Measurements from ENCODE around the gene CACNA1C.

Gene CACNA1C

DNA sequence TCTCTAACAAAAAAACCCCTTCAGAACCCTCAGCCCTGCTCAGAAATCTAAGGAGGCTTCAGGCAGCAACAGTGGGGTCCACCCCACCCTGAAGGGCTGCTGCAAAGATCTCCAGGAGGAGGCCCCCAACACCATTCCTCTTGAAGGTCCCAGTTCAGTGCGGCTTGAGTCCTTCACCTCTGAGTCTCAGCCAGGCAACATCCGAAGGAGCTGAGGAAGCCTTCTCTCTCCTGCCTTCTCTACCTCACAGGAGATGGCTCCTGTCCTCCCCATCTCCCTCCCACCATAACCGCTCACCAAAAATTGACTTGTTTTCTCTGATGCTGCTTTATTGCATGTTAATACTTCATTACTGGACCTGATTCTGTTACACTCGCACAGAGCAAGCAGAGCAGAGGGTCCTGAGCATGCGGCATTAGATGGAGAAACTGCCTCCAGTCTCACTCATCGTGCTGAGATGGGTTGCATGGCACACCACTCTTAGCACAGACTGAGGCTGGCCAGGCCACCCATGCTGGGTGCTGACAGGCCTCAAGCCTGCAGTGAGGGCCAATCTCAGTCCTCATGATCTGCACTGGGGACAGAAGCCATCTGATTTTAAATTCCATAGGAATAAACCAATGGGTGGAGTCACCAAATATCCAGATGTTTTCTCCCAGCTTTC lies 224.8 kb downstream of the CACNA1C start:
- Histone ChIP-seq H3K27ac (ENCODE audit: low read length) (no peak overlapping the region), H3K4me1 (ENCODE audit: control insufficient read depth, insufficient read depth, low read length) (peaks cover 22% of the 10 kb centered on the region), H3K27me3 (ENCODE audit: control insufficient read depth in 1 of 2, insufficient read depth in 2 of 2, low read length in 2 of 2) (no peaks in the 10 kb centered on the region), H3K36me3 (ENCODE audit: control insufficient read depth in 2 of 2, insufficient read depth in 2 of 2, low read length in 2 of 2) (no peaks in the 10 kb centered on the region), H3K4me3 (ENCODE audit: low read length in 2 of 2) (no peak overlapping the region), H3K9ac (ENCODE audit: low read length in 2 of 2) (no peak overlapping the region), H3K9me3 (ENCODE audit: control insufficient read depth in 2 of 2, low read length in 2 of 2) (no peaks in the 10 kb centered on the region)

DNA sequence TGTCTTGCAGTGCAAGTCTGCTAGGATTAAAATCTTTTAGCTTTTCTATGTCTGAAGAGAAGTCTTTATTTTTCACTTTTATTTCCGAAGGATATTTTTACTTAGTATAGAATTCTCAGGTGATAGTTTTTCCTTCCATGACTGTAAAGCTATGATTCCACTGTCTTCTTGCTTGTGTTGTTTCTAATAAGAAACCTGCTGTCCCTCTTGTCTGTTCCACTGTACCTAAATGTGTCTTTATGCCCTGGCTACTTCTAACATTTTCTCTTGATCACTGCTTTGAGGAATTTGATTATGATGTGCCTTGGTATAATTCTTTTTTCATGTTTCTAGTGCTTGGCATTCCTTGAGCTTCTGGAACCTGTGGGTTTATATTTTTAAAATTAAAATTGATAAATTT lies 228.7 kb downstream of the CACNA1C start:
- Histone ChIP-seq H3K36me3 (ENCODE audit: control insufficient read depth in 2 of 2, insufficient read depth in 2 of 2, low read length in 2 of 2) (no peaks in the 10 kb centered on the region), H3K9me3 (ENCODE audit: control insufficient read depth in 2 of 2, low read length in 2 of 2) (no peaks in the 10 kb centered on the region), H3K4me1 (ENCODE audit: control insufficient read depth, insufficient read depth, low read length) (peaks cover 43% of the 10 kb centered on the region), H3K9ac (ENCODE audit: low read length in 2 of 2) (no peak overlapping the region), H3K27ac (ENCODE audit: low read length) (no peak overlapping the region), H3K27me3 (ENCODE audit: control insufficient read depth in 1 of 2, insufficient read depth in 2 of 2, low read length in 2 of 2) (no peaks in the 10 kb centered on the region), H3K4me3 (ENCODE audit: low read length in 2 of 2) (no peak overlapping the region)

GRCh38 chr12:2282318-2282717 lies 229.5 kb downstream of the CACNA1C start:
- Histone ChIP-seq H3K4me1 (ENCODE audit: control insufficient read depth, insufficient read depth, low read length) (peaks cover 52% of the 10 kb centered on the region), H3K27ac (ENCODE audit: low read length) (peak overlapping the region; percentile 41), H3K4me3 (ENCODE audit: low read length in 2 of 2) (no peak overlapping the region), H3K27me3 (ENCODE audit: control insufficient read depth in 1 of 2, insufficient read depth in 2 of 2, low read length in 2 of 2) (no peaks in the 10 kb centered on the region), H3K9ac (ENCODE audit: low read length in 2 of 2) (no peak overlapping the region), H3K9me3 (ENCODE audit: control insufficient read depth in 2 of 2, low read length in 2 of 2) (no peaks in the 10 kb centered on the region), H3K36me3 (ENCODE audit: control insufficient read depth in 2 of 2, insufficient read depth in 2 of 2, low read length in 2 of 2) (no peaks in the 10 kb centered on the region)

- Histone ChIP-seq H3K36me3 (ENCODE audit: control insufficient read depth in 2 of 2, insufficient read depth in 2 of 2, low read length in 2 of 2) (no peaks in the 10 kb centered on the region), H3K9me3 (ENCODE audit: control insufficient read depth in 2 of 2, low read length in 2 of 2) (no peaks in the 10 kb centered on the region), H3K4me1 (ENCODE audit: control insufficient read depth, insufficient read depth, low read length) (peaks cover 64% of the 10 kb centered on the region), H3K9ac (ENCODE audit: low read length in 2 of 2) (peak overlapping the region; percentile 39 to 42), H3K27ac (ENCODE audit: low read length) (peak overlapping the region; percentile 77), H3K27me3 (ENCODE audit: control insufficient read depth in 1 of 2, insufficient read depth in 2 of 2, low read length in 2 of 2) (no peaks in the 10 kb centered on the region), H3K4me3 (ENCODE audit: low read length in 2 of 2) (peak overlapping the region; percentile 25 to 35)
These were observed 230.7 kb downstream of the CACNA1C start for GRCh38 chr12:2283480-2283879.

- H3K9me3 ChIP-seq (ENCODE audit: control insufficient read depth in 2 of 2, low read length in 2 of 2), result no peaks in the 10 kb centered on the region
- peak overlapping the region; percentile 25 to 35 for H3K4me3 ChIP-seq (ENCODE audit: low read length in 2 of 2)
- H3K36me3 ChIP-seq (ENCODE audit: control insufficient read depth in 2 of 2, insufficient read depth in 2 of 2, low read length in 2 of 2), result no peaks in the 10 kb centered on the region
- no peaks in the 10 kb centered on the region for H3K27me3 ChIP-seq (ENCODE audit: control insufficient read depth in 1 of 2, insufficient read depth in 2 of 2, low read length in 2 of 2)
- peak overlapping the region; percentile 77 for H3K27ac ChIP-seq (ENCODE audit: low read length)
- H3K4me1 ChIP-seq (ENCODE audit: control insufficient read depth, insufficient read depth, low read length), result peaks cover 67% of the 10 kb centered on the region
- peak overlapping the region; percentile 39 to 42 for H3K9ac ChIP-seq (ENCODE audit: low read length in 2 of 2)
These were observed 231.1 kb downstream of the CACNA1C start for GRCh38 chr12:2283916-2284315.

GRCh38 chr12:2284321-2284813 lies 231.6 kb downstream of the CACNA1C start:
- no peaks in the 10 kb centered on the region for H3K27me3 ChIP-seq (ENCODE audit: control insufficient read depth in 1 of 2, insufficient read depth in 2 of 2, low read length in 2 of 2)

GRCh38 chr12:2284857-2285256 lies 232.1 kb downstream of the CACNA1C start:
- Histone ChIP-seq H3K36me3 (ENCODE audit: control insufficient read depth in 2 of 2, insufficient read depth in 2 of 2, low read length in 2 of 2) (no peaks in the 10 kb centered on the region), H3K9me3 (ENCODE audit: control insufficient read depth in 2 of 2, low read length in 2 of 2) (no peaks in the 10 kb centered on the region), H3K27me3 (ENCODE audit: control insufficient read depth in 1 of 2, insufficient read depth in 2 of 2, low read length in 2 of 2) (no peaks in the 10 kb centered on the region), H3K4me1 (ENCODE audit: control insufficient read depth, insufficient read depth, low read length) (peaks cover 72% of the 10 kb centered on the region), H3K4me3 (ENCODE audit: low read length in 2 of 2) (no peak overlapping the region), H3K9ac (ENCODE audit: low read length in 2 of 2) (no peak overlapping the region), H3K27ac (ENCODE audit: low read length) (peak overlapping the region; percentile 77)

More at GRCh38 chr12:2284321-2284813, 231.6 kb downstream of the CACNA1C start:
- Histone ChIP-seq H3K36me3 (ENCODE audit: control insufficient read depth in 2 of 2, insufficient read depth in 2 of 2, low read length in 2 of 2) (no peaks in the 10 kb centered on the region), H3K9me3 (ENCODE audit: control insufficient read depth in 2 of 2, low read length in 2 of 2) (no peaks in the 10 kb centered on the region), H3K27ac (ENCODE audit: low read length) (peak overlapping the region; percentile 77), H3K9ac (ENCODE audit: low read length in 2 of 2) (peak overlapping the region in 1 of 2 donors; percentile 39), H3K4me1 (ENCODE audit: control insufficient read depth, insufficient read depth, low read length) (peaks cover 71% of the 10 kb centered on the region), H3K4me3 (ENCODE audit: low read length in 2 of 2) (peak overlapping the region in 1 of 2 donors; percentile 35)

DNA sequence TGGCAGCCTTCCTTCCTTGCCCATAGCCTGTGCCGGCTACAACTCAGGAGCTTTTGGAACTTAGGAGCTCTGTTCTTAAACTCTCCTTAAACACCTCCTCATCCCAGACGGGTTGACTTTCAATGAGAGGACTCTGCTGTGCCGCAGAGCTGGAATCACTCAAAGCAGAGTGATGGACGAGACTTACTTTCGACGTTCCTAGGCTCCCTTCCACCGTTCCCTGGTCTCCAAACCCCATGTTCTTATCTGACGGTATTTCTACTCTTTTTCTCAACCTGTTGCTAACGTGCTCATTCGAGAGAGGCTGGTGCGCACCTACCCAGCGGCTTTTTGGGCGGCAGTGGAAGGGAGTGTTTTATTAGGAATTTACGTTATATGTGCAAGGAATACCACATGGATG lies 232.7 kb downstream of the CACNA1C start:
- peaks cover 78% of the 10 kb centered on the region for H3K4me1 ChIP-seq (ENCODE audit: control insufficient read depth, insufficient read depth, low read length)

DNA sequence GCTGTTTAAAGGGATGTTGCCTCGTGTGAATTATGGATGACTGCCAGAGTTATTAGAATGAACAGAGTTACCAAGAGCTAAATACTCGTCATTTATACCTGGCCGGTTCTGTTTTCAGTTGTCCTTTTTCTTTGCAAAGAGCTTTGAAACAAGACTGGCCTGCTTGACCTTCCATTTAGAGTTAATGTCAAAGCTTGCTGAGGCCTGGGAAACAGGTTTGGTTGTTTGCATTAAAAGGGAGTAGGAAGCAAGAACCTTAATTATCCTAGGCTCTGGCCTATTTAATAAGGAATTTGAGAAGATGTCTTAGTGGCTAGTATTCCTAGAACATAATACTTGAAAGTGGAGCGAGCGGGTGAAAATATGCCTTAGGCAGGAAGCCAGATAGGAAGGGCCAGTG lies 233.3 kb downstream of the CACNA1C start:
- Histone ChIP-seq H3K36me3 (ENCODE audit: control insufficient read depth in 2 of 2, insufficient read depth in 2 of 2, low read length in 2 of 2) (no peaks in the 10 kb centered on the region), H3K4me3 (ENCODE audit: low read length in 2 of 2) (peak overlapping the region in 1 of 2 donors; percentile 18), H3K4me1 (ENCODE audit: control insufficient read depth, insufficient read depth, low read length) (peaks cover 80% of the 10 kb centered on the region), H3K9me3 (ENCODE audit: control insufficient read depth in 2 of 2, low read length in 2 of 2) (no peaks in the 10 kb centered on the region), H3K9ac (ENCODE audit: low read length in 2 of 2) (peak overlapping the region in 1 of 2 donors; percentile 16), H3K27ac (ENCODE audit: low read length) (peak overlapping the region; percentile 77), H3K27me3 (ENCODE audit: control insufficient read depth in 1 of 2, insufficient read depth in 2 of 2, low read length in 2 of 2) (no peaks in the 10 kb centered on the region)

More for the DNA sequence above, 232.7 kb downstream of the CACNA1C start:
- Histone ChIP-seq H3K9ac (ENCODE audit: low read length in 2 of 2) (peak overlapping the region in 1 of 2 donors; percentile 16), H3K27ac (ENCODE audit: low read length) (peak overlapping the region; percentile 77), H3K36me3 (ENCODE audit: control insufficient read depth in 2 of 2, insufficient read depth in 2 of 2, low read length in 2 of 2) (no peaks in the 10 kb centered on the region), H3K27me3 (ENCODE audit: control insufficient read depth in 1 of 2, insufficient read depth in 2 of 2, low read length in 2 of 2) (no peaks in the 10 kb centered on the region), H3K9me3 (ENCODE audit: control insufficient read depth in 2 of 2, low read length in 2 of 2) (no peaks in the 10 kb centered on the region), H3K4me3 (ENCODE audit: low read length in 2 of 2) (no peak overlapping the region)

DNA sequence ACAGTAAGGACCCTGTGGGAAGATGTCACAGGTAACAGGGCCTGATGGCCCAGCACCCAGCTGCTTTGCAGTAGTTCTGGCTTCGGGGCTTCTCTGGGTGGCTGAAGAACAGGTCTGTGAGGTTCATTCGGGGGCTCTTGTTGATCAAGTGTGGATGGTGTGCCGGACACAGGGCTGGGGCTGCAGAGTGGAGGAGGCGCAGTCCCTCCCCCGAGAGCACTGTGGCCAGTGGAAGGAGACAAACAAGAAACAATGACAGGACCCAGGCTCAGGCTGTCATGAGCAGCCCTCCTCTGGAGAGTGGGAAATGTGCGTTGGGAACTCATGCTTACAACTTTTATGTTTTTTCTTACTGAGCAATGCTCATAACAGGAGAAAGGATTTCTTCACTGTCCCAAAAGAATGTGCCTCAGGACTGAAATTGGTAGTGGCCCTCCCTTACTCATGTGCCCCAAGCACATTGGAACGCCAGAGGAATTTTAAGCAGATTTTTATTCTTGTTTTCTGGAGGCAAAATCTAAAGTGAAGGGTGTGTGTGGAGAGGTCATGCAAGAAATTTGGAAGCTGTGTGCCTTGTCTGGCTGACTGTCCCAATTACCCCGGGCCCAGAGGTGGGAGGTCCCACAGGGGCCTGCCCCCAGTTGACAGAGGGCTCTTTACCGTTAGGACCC lies 233.8 kb downstream of the CACNA1C start:
- peak overlapping the region; percentile 18 to 40 for H3K4me3 ChIP-seq (ENCODE audit: low read length in 2 of 2)
- H3K27me3 ChIP-seq (ENCODE audit: control insufficient read depth in 1 of 2, insufficient read depth in 2 of 2, low read length in 2 of 2), result no peaks in the 10 kb centered on the region
- peak overlapping the region; percentile 77 for H3K27ac ChIP-seq (ENCODE audit: low read length)
- H3K9ac ChIP-seq (ENCODE audit: low read length in 2 of 2), result peak overlapping the region in 1 of 2 donors; percentile 25
- no peaks in the 10 kb centered on the region for H3K36me3 ChIP-seq (ENCODE audit: control insufficient read depth in 2 of 2, insufficient read depth in 2 of 2, low read length in 2 of 2)
- no peaks in the 10 kb centered on the region for H3K9me3 ChIP-seq (ENCODE audit: control insufficient read depth in 2 of 2, low read length in 2 of 2)
- H3K4me1 ChIP-seq (ENCODE audit: control insufficient read depth, insufficient read depth, low read length), result peaks cover 80% of the 10 kb centered on the region

GRCh38 chr12:2287151-2287550 lies 234.4 kb downstream of the CACNA1C start:
- Histone ChIP-seq H3K4me3 (ENCODE audit: low read length in 2 of 2) (peak overlapping the region in 1 of 2 donors; percentile 40), H3K9me3 (ENCODE audit: control insufficient read depth in 2 of 2, low read length in 2 of 2) (no peaks in the 10 kb centered on the region), H3K36me3 (ENCODE audit: control insufficient read depth in 2 of 2, insufficient read depth in 2 of 2, low read length in 2 of 2) (no peaks in the 10 kb centered on the region), H3K27me3 (ENCODE audit: control insufficient read depth in 1 of 2, insufficient read depth in 2 of 2, low read length in 2 of 2) (no peaks in the 10 kb centered on the region), H3K9ac (ENCODE audit: low read length in 2 of 2) (peak overlapping the region; percentile 25 to 55), H3K27ac (ENCODE audit: low read length) (peak overlapping the region; percentile 77), H3K4me1 (ENCODE audit: control insufficient read depth, insufficient read depth, low read length) (peaks cover 84% of the 10 kb centered on the region)
